Astrocyte of the spinal cord (primary cell): Measurements from ENCODE around the gene HHIPL1.
A peak's percentile ranks its signal among the peaks of the same experiment; 100 is the strongest.

Experiments
- DNase-seq: peaks from one replicate; pipeline ENCODE4 v3.0.0; 2011; ENCODE audit warnings: low read depth, low spot score
- H3K4me3 ChIP-seq: 2 replicates; pipeline ENCODE4 v1.5.1; 2011; ENCODE audit warnings: low read depth, mild to moderate bottlenecking, low read length, moderate library complexity
- CTCF ChIP-seq: IDR thresholded peaks from 2 replicates; pipeline ENCODE4 v1.5.1; 2012; ENCODE audit warnings: low read depth, mild to moderate bottlenecking, low read length, inconsistent platforms
- in situ Hi-C: cut with HindIII; loops from 2 replicates; pipeline ENCODE4 v1.10.0; 2017; ENCODE audit warnings: low sequenced_read_pairs

The HHIPL1 gene

GRCh38 chr14:99627100-99627499 is 17.8 kb upstream of the HHIPL1 start:
- DNase-seq = no peak
- TF ChIP-seq CTCF = no peak
- in situ Hi-C loops = no loop called here
- no peak overlapping the region for H3K4me3 ChIP-seq

DNA sequence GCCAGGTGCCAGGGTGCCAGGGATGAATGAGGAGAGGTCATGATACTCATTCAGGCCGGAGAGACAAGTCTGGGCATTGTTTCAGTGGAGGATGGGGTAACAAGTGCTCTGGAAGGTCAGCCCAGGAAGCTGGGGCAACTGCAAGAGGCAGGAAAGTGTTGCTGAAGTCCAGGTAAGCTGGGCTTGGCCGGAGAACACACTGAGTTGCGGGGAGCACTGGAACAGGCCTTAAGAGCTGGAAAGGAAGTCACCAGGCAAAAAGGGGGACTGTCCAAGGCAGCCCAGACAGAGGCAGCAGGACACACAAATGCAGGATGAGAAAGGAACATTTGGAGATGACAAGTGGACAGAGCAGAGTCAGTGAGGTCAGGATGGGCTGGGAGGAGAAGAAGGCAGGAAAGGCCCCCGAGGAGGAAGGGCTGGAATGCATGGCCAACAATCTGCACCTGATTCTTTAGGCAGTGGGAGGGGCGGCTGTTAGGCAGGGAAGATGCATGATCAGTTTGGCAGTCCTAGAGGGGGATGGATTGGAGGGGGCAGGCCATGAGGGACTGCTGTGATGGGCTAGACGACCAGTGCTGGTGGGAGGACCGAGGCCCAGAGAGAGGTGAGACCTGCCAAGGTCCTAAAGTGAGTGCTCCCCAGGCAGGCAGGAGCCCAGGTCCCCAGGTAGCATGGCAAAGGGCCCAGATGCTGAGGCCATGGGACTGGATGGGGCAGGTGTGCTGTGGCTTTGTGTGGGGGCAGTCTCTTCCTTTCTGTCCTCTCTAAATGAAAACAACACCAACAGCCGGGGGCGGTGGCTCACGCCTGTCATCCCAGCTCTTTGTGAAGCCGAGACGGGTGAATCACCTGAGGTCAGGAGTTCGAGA is 17.2 kb upstream of the HHIPL1 start:
- no peak for DNase-seq
- in situ Hi-C loops = no loop called here
- TF ChIP-seq CTCF = no peak
- no peak overlapping the region for H3K4me3 ChIP-seq

DNA sequence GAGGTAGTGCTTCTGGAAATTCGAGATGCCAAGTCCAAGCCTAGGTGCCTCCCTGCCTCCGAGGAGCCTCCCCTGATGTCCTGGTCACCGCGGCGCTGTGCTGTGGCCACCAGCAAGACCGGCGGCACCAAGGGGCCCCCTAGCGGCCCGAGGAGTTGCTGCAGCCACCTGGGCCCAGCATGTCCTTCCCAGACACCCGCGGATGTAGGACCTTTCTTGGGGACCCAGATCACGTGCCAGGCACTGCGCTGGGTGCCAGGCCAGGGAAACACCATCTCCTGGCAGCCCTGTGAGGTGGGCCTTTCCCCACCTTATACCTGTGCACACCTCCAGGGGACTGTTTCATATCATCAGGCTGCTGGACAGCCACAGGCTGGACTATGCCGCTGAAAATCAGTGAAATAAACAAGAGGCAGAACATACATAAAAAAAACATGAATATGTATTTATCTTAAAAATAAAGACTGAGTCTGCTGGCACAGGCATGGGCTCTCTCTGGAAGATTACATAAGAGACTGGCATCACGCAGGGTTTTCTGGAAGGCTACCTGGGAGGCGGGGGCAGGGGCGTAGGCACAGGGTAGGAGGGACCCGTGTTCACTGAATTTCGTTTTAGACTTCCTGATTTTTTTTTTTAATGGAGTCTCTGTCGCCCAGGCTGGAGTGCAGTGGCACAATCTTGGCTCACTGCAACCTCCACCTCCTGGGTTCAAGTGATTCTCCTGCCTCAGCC is 15.9 kb upstream of the HHIPL1 start:
- DNase-seq = peak; percentile 63
- in situ Hi-C loops = no loop called here
- H3K4me3 ChIP-seq = no peak overlapping the region
- peak; percentile 98 for TF ChIP-seq CTCF

DNA sequence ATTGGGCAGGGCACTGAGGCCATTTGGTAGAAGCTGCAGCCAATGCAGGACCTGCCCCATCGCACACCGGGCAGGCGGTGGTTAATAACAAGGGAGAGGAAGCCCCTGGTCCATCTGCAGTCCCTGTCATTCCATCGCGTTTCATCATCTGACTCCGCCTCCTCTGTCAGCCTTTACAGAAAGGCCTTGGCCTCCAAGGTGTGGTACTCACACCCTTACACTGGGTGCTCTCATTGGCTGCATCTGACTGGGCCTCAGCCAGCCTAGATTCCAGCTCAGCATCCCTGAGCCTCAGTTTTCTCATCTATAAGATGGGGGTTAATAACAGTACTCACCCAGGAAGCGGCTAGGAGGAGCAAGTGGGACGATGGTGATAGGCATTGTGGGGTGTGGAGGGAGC is 14.7 kb upstream of the HHIPL1 start:
- in situ Hi-C loops = no loop called here
- no peak for TF ChIP-seq CTCF
- no peak for DNase-seq
- H3K4me3 ChIP-seq = no peak overlapping the region

GRCh38 chr14:99632410-99633035 is 12.4 kb upstream of the HHIPL1 start:
- TF ChIP-seq CTCF = no peak
- no peak overlapping the region for H3K4me3 ChIP-seq
- no peak for DNase-seq
- in situ Hi-C loops = no loop called here

DNA sequence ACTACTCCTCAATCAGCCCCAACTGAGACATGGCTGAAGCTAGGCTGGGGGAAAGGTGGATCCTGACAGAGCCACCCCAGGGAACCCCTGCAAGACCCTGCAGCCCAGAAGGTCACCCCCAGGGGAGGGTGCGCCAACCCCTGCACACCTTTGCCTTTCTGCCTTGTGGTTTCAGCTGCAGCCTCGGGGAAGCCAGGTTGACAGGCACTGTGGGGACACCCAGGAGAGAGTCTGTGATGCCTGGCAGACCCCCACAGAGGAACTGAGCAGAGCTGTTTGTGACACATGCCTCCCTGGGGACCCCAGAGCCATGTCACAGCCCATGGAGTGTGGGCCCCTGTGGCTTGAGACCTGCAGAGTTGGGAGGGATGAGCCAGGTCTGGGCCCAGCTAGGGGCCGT is 11.8 kb upstream of the HHIPL1 start:
- no peak for DNase-seq
- H3K4me3 ChIP-seq = no peak overlapping the region
- in situ Hi-C loops = no loop called here
- no peak for TF ChIP-seq CTCF
